WTC11 (cell line): ENCODE results near the gene USP34. TPM values are rescaled to one million over a fixed set of nuclear protein-coding genes. Genes with fewer than 3 reads are reported as not detected.

Experiments used
- ATAC-seq: fragments of 200-7000 bp; cut with Tn5 transposase; 2 replicates; pipeline ENCODE4 v1.10.0; 2021; ENCODE audit warnings: mild to moderate bottlenecking, moderate library complexity
- CTCF ChIA-PET: fragments of 300-600 bp; sonication (Branson Sonifier 250); formaldehyde crosslinking; loops from one replicate; lab custom pipeline; 2021; ENCODE audit warnings: antibody characterized with exemption; lab: Charles Lee
- POLR2A ChIA-PET: fragments of 350-600 bp; sonication (Branson Sonifier 250); formaldehyde crosslinking; loops from one replicate; lab custom pipeline; 2021; ENCODE audit warnings: antibody characterized with exemption; lab: Charles Lee
- DNase-seq: peaks from one replicate; pipeline ENCODE4 v3.0.0; 2021; ENCODE audit warnings: low spot score
- H3K27ac Mint-ChIP-seq: 2 replicates; pipeline ENCODE4 v1.8.0; 2021; ENCODE audit warnings: mixed read lengths
- H3K27me3 Mint-ChIP-seq: 2 replicates; pipeline ENCODE4 v1.8.0; 2021; ENCODE audit warnings: low read depth, mild to moderate bottlenecking, moderate library complexity, mixed read lengths
- H3K36me3 Mint-ChIP-seq: 2 replicates; pipeline ENCODE4 v1.8.0; 2021; ENCODE audit warnings: mixed read lengths
- H3K4me1 Mint-ChIP-seq: 2 replicates; pipeline ENCODE4 v1.8.0; 2022; ENCODE audit warnings: mixed read lengths
- H3K4me3 Mint-ChIP-seq: 2 replicates; pipeline ENCODE4 v1.8.0; 2021; ENCODE audit warnings: mild to moderate bottlenecking, moderate library complexity, mixed read lengths
- H3K9me3 Mint-ChIP-seq: 2 replicates; pipeline ENCODE4 v1.8.0; 2021; ENCODE audit warnings: mixed read lengths
- CREM ChIP-seq: sonication (generic); formaldehyde crosslinking; IDR thresholded peaks from 2 replicates; pipeline ENCODE4 v1.8.1; 2022; ENCODE audit warnings: mild to moderate bottlenecking, missing genetic modification reagents, moderate library complexity
- ESRRA ChIP-seq: sonication (generic); formaldehyde crosslinking; IDR thresholded peaks from 2 replicates; pipeline ENCODE4 v1.8.1; 2022; ENCODE audit warnings: mild to moderate bottlenecking, missing genetic modification reagents, borderline replicate concordance
- FOXJ3 ChIP-seq: sonication (generic); formaldehyde crosslinking; IDR thresholded peaks from 2 replicates; pipeline ENCODE4 v1.9.0; 2021; ENCODE audit warnings: missing genetic modification reagents, mild to moderate bottlenecking, borderline replicate concordance
- JAZF1 ChIP-seq: fragments of 250-450 bp; sonication (Bioruptor Pico); IDR thresholded peaks from 2 replicates; pipeline ENCODE4 v1.9.0; 2021; ENCODE audit warnings: moderate library complexity, mild to moderate bottlenecking, inconsistent platforms
- ZBTB21 ChIP-seq: sonication (generic); formaldehyde crosslinking; IDR thresholded peaks from 2 replicates; pipeline ENCODE4 v1.8.1; 2023; ENCODE audit warnings: mild to moderate bottlenecking, missing genetic modification reagents, borderline replicate concordance
- ZNF138 ChIP-seq: sonication (generic); formaldehyde crosslinking; conservative IDR thresholded peaks from 2 replicates; pipeline ENCODE4 v1.8.1; 2022; ENCODE audit warnings: mild to moderate bottlenecking, moderate library complexity, missing genetic modification reagents
- ZNF232 ChIP-seq: sonication (generic); formaldehyde crosslinking; IDR thresholded peaks from 2 replicates; pipeline ENCODE4 v1.8.0; 2022; ENCODE audit warnings: mild to moderate bottlenecking, missing genetic modification reagents
- ZNF423 ChIP-seq: fragments of 250-450 bp; sonication (Bioruptor Pico); IDR thresholded peaks from 2 replicates; pipeline ENCODE4 v2.1.2; 2022; ENCODE audit warnings: mild to moderate bottlenecking, moderate library complexity
- total RNA-seq: library from RNA; stranded (reverse); gene quantifications from 3 replicates; pipeline ENCODE4 v1.2.3, GENCODE V29; 2021
- TF ChIP-seq, protein P1 (sequence below): sonication (generic); formaldehyde crosslinking; conservative IDR thresholded peaks from 2 replicates; pipeline ENCODE4 v1.8.1; 2023; ENCODE audit warnings: mild to moderate bottlenecking, low read depth, missing genetic modification reagents, moderate library complexity
- TF ChIP-seq, protein P2 (sequence below): fragments of 250-450 bp; sonication (Bioruptor Pico); IDR thresholded peaks from 2 replicates; pipeline ENCODE4 v1.9.0; 2021; ENCODE audit warnings: mild to moderate bottlenecking, borderline replicate concordance
- TF ChIP-seq, protein P3 (sequence below): sonication (generic); formaldehyde crosslinking; IDR thresholded peaks from 2 replicates; pipeline ENCODE4 v1.8.0; 2022; ENCODE audit warnings: mild to moderate bottlenecking, missing genetic modification reagents
- TF ChIP-seq, protein P4 (sequence below): sonication (generic); formaldehyde crosslinking; IDR thresholded peaks from 2 replicates; pipeline ENCODE4 v1.8.1; 2023; ENCODE audit warnings: mild to moderate bottlenecking, missing genetic modification reagents

USP34 gene
- total RNA-seq, 1 experiment from 2014 or later: 92.3 TPM

DNA sequence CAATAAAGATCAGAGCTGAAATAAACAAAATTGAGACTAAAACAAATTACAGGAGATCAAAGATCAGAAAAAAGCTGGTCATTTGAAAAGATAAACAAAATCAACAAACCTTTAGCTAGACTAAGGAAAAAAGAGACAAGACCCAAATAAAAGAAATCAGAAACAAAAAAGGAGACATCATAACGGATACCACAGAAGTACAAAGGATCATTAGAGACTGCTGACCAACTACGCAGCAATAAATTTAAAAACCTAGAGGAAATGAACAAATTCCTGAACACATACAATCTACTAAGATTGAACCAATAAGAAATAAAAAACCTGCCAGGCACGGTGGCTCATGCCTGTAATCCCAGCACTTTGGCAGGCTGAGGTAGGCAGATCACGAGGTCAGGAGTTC, 33.7 kb downstream of the USP34 start:
- CTCF ChIA-PET: no interaction called here
- POLR2A ChIA-PET: no interaction called here
- H3K4me3 Mint-ChIP-seq: no peak overlapping the region
- no peak for ATAC-seq
- no peak for DNase-seq
- H3K36me3 Mint-ChIP-seq: peaks cover 11% of the 10 kb centered on the region; the same call in 1 of the 2 replicates
- H3K9me3 Mint-ChIP-seq: peaks cover 10% of the 10 kb centered on the region
- peaks cover 51% of the 10 kb centered on the region for H3K4me1 Mint-ChIP-seq
- TF ChIP-seq CREM (CRISPR knock-in tag): no peak
- H3K27ac Mint-ChIP-seq: peak overlapping the region; percentile 61
- H3K27me3 Mint-ChIP-seq: no peaks in the 10 kb centered on the region

DNA sequence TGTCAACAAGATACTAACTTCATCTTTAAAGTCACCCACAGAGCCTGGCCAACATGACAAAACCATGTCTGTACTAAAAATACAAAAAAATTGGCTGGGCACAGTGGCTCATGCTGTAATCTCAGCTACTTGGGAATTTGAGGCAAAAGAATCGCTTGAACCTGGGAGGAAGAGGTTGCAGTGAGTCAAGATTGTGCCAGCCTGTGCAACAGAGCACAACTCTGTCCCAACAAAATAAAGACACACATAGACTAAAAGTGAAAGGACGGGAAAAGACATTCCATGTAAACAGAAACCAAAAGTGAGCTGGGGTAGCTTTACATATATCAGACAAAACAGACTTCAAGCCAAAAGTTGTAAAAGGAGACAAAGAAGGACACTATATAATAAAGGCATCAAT, 34.8 kb downstream of the USP34 start:
- ATAC-seq: no peak
- ChIA-PET POLR2A (interaction anchor here (0.5 to 1.1 kb wide), 2 partner anchors 10 to 33 kb away, joined by 3 to 10 read pairs; no protein-coding TSS in a partner anchor), CTCF (interaction anchor here (2.6 kb wide), 1 partner anchor 10 kb away, joined by 11 read pairs; no protein-coding TSS in a partner anchor)
- H3K9me3 Mint-ChIP-seq: peaks cover 10% of the 10 kb centered on the region
- peaks cover 44% of the 10 kb centered on the region for H3K4me1 Mint-ChIP-seq
- no peak for TF ChIP-seq ZNF423 (CRISPR knock-in tag)
- TF ChIP-seq, protein P1, sequence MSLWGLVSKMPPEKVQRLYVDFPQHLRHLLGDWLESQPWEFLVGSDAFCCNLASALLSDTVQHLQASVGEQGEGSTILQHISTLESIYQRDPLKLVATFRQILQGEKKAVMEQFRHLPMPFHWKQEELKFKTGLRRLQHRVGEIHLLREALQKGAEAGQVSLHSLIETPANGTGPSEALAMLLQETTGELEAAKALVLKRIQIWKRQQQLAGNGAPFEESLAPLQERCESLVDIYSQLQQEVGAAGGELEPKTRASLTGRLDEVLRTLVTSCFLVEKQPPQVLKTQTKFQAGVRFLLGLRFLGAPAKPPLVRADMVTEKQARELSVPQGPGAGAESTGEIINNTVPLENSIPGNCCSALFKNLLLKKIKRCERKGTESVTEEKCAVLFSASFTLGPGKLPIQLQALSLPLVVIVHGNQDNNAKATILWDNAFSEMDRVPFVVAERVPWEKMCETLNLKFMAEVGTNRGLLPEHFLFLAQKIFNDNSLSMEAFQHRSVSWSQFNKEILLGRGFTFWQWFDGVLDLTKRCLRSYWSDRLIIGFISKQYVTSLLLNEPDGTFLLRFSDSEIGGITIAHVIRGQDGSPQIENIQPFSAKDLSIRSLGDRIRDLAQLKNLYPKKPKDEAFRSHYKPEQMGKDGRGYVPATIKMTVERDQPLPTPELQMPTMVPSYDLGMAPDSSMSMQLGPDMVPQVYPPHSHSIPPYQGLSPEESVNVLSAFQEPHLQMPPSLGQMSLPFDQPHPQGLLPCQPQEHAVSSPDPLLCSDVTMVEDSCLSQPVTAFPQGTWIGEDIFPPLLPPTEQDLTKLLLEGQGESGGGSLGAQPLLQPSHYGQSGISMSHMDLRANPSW (CRISPR knock-in tag): no peak
- TF ChIP-seq ESRRA (CRISPR knock-in tag): no peak
- TF ChIP-seq CREM (CRISPR knock-in tag): no peak
- TF ChIP-seq ZNF232 (CRISPR knock-in tag): no peak
- TF ChIP-seq, protein P2, sequence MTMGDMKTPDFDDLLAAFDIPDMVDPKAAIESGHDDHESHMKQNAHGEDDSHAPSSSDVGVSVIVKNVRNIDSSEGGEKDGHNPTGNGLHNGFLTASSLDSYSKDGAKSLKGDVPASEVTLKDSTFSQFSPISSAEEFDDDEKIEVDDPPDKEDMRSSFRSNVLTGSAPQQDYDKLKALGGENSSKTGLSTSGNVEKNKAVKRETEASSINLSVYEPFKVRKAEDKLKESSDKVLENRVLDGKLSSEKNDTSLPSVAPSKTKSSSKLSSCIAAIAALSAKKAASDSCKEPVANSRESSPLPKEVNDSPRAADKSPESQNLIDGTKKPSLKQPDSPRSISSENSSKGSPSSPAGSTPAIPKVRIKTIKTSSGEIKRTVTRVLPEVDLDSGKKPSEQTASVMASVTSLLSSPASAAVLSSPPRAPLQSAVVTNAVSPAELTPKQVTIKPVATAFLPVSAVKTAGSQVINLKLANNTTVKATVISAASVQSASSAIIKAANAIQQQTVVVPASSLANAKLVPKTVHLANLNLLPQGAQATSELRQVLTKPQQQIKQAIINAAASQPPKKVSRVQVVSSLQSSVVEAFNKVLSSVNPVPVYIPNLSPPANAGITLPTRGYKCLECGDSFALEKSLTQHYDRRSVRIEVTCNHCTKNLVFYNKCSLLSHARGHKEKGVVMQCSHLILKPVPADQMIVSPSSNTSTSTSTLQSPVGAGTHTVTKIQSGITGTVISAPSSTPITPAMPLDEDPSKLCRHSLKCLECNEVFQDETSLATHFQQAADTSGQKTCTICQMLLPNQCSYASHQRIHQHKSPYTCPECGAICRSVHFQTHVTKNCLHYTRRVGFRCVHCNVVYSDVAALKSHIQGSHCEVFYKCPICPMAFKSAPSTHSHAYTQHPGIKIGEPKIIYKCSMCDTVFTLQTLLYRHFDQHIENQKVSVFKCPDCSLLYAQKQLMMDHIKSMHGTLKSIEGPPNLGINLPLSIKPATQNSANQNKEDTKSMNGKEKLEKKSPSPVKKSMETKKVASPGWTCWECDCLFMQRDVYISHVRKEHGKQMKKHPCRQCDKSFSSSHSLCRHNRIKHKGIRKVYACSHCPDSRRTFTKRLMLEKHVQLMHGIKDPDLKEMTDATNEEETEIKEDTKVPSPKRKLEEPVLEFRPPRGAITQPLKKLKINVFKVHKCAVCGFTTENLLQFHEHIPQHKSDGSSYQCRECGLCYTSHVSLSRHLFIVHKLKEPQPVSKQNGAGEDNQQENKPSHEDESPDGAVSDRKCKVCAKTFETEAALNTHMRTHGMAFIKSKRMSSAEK (CRISPR knock-in tag): no peak
- no peak for TF ChIP-seq ZBTB21 (CRISPR knock-in tag)
- TF ChIP-seq ZNF138: no peak
- TF ChIP-seq, protein P3, sequence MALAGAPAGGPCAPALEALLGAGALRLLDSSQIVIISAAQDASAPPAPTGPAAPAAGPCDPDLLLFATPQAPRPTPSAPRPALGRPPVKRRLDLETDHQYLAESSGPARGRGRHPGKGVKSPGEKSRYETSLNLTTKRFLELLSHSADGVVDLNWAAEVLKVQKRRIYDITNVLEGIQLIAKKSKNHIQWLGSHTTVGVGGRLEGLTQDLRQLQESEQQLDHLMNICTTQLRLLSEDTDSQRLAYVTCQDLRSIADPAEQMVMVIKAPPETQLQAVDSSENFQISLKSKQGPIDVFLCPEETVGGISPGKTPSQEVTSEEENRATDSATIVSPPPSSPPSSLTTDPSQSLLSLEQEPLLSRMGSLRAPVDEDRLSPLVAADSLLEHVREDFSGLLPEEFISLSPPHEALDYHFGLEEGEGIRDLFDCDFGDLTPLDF (CRISPR knock-in tag): no peak
- TF ChIP-seq JAZF1 (CRISPR knock-in tag): no peak
- no peak for TF ChIP-seq FOXJ3 (CRISPR knock-in tag)
- TF ChIP-seq, protein P4, sequence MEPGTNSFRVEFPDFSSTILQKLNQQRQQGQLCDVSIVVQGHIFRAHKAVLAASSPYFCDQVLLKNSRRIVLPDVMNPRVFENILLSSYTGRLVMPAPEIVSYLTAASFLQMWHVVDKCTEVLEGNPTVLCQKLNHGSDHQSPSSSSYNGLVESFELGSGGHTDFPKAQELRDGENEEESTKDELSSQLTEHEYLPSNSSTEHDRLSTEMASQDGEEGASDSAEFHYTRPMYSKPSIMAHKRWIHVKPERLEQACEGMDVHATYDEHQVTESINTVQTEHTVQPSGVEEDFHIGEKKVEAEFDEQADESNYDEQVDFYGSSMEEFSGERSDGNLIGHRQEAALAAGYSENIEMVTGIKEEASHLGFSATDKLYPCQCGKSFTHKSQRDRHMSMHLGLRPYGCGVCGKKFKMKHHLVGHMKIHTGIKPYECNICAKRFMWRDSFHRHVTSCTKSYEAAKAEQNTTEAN (CRISPR knock-in tag): no peak
- no peak for DNase-seq
- no peak overlapping the region for H3K4me3 Mint-ChIP-seq
- H3K36me3 Mint-ChIP-seq: peaks cover 11% of the 10 kb centered on the region; the same call in 1 of the 2 replicates
- H3K27me3 Mint-ChIP-seq: no peaks in the 10 kb centered on the region
- H3K27ac Mint-ChIP-seq: no peak overlapping the region
